Transverse colon (tissue), 4 donors: ENCODE results near the gene SLC38A3. TPM values are rescaled to one million over a fixed set of nuclear protein-coding genes. Genes with fewer than 3 reads are reported as not detected.

ENCODE experiments used
- DNase-seq: peaks from one replicate; pipeline ENCODE4 v3.0.0-alpha.2; 2019
- H3K27ac ChIP-seq, 4 donors: fragments of 200-600 bp; sonication (generic); 2 replicates each; pipeline ENCODE4 v1.5.1; 2016 to 2018; ENCODE audit warnings: inconsistent platforms in 4 of 4
- H3K27me3 ChIP-seq: fragments of 200-600 bp; sonication (generic); 2 replicates; pipeline ENCODE4 v1.5.1; 2017; ENCODE audit warnings: inconsistent platforms
- H3K36me3 ChIP-seq, 4 donors: fragments of 200-600 bp; sonication (generic); 2 replicates each; pipeline ENCODE4 v1.5.1; 2017 to 2019; ENCODE audit warnings: inconsistent platforms in 4 of 4
- H3K4me1 ChIP-seq, 4 donors: fragments of 200-600 bp; sonication (generic); 2 replicates each; pipeline ENCODE4 v1.5.1; 2017 to 2020; ENCODE audit warnings: inconsistent platforms in 4 of 4
- H3K4me3 ChIP-seq, 4 donors: fragments of 200-600 bp; sonication (generic); 1 replicate in 1 of 4; 2 replicates in 3 of 4; pipeline versions ENCODE4 v1.5.1 to v1.6.1; 2017 to 2019; ENCODE audit warnings: inconsistent platforms in 4 of 4
- H3K9me3 ChIP-seq, 2 donors: fragments of 200-600 bp; sonication (generic); 2 replicates each; pipeline ENCODE4 v1.5.1; 2017 to 2019; ENCODE audit warnings: inconsistent platforms in 2 of 2
- EP300 ChIP-seq: sonication (generic); formaldehyde crosslinking; IDR thresholded peaks from one replicate; pipeline ENCODE4 v1.6.1; 2017; ENCODE audit warnings: antibody characterized with exemption, low read depth
- POLR2A ChIP-seq: fragments of 450-650 bp; IDR thresholded peaks from one replicate; pipeline ENCODE4 v1.6.1; 2016; ENCODE audit warnings: antibody characterized with exemption, mild to moderate bottlenecking, moderate library complexity
- POLR2AphosphoS5 ChIP-seq, 3 donors: sonication (generic); formaldehyde crosslinking; IDR thresholded peaks; one replicate each; pipeline ENCODE4 v1.6.1; 2016; ENCODE audit warnings: antibody characterized with exemption in 3 of 3
- WGBS, 2 donors: methylation state at CpG; one replicate each; pipeline ENCODE4 v1.1.5; 2018; ENCODE audit warnings: low coverage in 1 of 2; 5-methylcytosine and 5-hydroxymethylcytosine counted together
- in situ Hi-C, 4 donors: fragments of 200-750 bp; cut with MboI; loops; one replicate each; pipeline versions ENCODE4 v1.15.0 to v1.15.1; 2017; ENCODE audit warnings: low sequenced_read_pairs in 3 of 4, low pct_ligation_motif_present in 1 of 4, low pct_unique_long_range_greater_than_20kb in 1 of 4
- intact Hi-C: fragments of 100-400 bp; cut with DNase I; formaldehyde crosslinking; loops from one replicate; pipeline ENCODE4 v1.15.1; 2023; ENCODE audit warnings: low total_unique reads
- total RNA-seq, 4 donors: library from RNA; depleted of rRNA; stranded (reverse); fragments of >200 nt; gene quantifications; one replicate each; pipeline ENCODE4 v1.1.0, GENCODE V29; 2016
- TF ChIP-seq, protein P1 (sequence below), 5 experiments: fragments of 200-600 bp in 3 of 5; fragments of 450-650 bp in 2 of 5; sonication (generic) in 3 of 5; IDR thresholded peaks; 1 replicate in 2 of 5; 2 replicates in 3 of 5; pipeline ENCODE4 v1.5.1; 2016 to 2017; ENCODE audit warnings: antibody characterized with exemption in 5 of 5, inconsistent platforms in 3 of 5, mild to moderate bottlenecking in 2 of 5, moderate library complexity in 1 of 5

SLC38A3 gene
- total RNA-seq, 4 donors from 2014 or later, result not detected

- H3K9me3 ChIP-seq, result no peaks in the 10 kb centered on the region
- no peak for TF ChIP-seq POLR2AphosphoS5 (IDR thresholded peaks at IDR 0.05)
- no peak for TF ChIP-seq POLR2A
- TF ChIP-seq EP300, result no peak
- TF ChIP-seq, protein P1, sequence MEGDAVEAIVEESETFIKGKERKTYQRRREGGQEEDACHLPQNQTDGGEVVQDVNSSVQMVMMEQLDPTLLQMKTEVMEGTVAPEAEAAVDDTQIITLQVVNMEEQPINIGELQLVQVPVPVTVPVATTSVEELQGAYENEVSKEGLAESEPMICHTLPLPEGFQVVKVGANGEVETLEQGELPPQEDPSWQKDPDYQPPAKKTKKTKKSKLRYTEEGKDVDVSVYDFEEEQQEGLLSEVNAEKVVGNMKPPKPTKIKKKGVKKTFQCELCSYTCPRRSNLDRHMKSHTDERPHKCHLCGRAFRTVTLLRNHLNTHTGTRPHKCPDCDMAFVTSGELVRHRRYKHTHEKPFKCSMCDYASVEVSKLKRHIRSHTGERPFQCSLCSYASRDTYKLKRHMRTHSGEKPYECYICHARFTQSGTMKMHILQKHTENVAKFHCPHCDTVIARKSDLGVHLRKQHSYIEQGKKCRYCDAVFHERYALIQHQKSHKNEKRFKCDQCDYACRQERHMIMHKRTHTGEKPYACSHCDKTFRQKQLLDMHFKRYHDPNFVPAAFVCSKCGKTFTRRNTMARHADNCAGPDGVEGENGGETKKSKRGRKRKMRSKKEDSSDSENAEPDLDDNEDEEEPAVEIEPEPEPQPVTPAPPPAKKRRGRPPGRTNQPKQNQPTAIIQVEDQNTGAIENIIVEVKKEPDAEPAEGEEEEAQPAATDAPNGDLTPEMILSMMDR (IDR thresholded peaks at IDR 0.05), result no peak
- peaks cover 0 to 12% (median 0%) of the 10 kb centered on the region in 4 donors for H3K36me3 ChIP-seq
- WGBS, 2 donors, result 74% methylated on average over 8 of the region's 8 CpGs; no CpG with 5 or more reads in 1 of the 2 donors
- H3K4me3 ChIP-seq, result no peak overlapping the region
- in situ Hi-C loops, result no loop called here
- DNase-seq, result no peak
- intact Hi-C loops, result no loop called here
- H3K27me3 ChIP-seq, result no peaks in the 10 kb centered on the region
- peaks cover 16 to 61% (median 26%) of the 10 kb centered on the region in 4 donors for H3K4me1 ChIP-seq
- no peak overlapping the region for H3K27ac ChIP-seq
Measured at GRCh38 chr3:50251220-50251619, 46.1 kb downstream of the SLC38A3 start.

DNA sequence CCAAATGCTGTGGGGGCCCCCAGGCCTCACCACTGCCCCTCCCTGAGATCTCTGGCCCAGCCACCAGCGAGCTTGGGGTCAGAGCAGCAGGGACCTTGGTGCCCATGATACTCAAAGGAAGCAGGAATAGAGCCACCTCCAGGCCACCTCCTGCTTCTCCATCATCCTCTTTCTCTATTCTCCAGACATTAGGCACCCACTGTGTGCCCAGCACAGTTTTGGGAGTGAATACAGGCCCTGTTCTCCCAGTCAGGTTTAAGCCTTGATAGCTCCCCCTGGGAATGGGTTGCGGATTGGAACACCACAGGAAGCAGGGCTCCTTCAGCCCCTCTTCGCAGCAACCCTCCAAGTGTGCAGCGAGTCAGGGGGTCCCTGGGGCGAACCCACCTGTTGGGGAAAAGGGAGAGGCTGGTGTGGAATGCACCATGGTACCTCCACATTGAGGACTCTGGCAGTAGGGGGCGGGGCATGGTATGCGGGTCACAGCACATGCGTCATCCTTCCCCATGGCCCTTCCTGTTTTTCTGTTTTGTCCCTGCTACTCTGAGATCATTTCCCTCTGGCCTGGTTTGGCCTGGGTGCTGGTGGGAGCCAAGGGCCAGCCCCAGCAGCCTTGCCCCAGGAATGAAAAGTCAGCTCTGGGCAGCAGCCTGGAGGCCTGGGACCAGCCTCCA is 49.6 kb downstream of the SLC38A3 start:
- H3K27ac ChIP-seq, result peak overlapping the region; percentile 44 to 76 (median 63)
- no peak for TF ChIP-seq POLR2AphosphoS5 (IDR thresholded peaks at IDR 0.05)
- TF ChIP-seq POLR2A, result no peak
- TF ChIP-seq, protein P1 (IDR thresholded peaks at IDR 0.05), result no peak
- TF ChIP-seq EP300, result no peak
- intact Hi-C loops (no loop called here), in situ Hi-C loops (no loop called here)
- H3K36me3 ChIP-seq, result peaks cover 0 to 16% (median 6%) of the 10 kb centered on the region in 4 donors
- WGBS, 2 donors, result 84% methylated on average over 8 of the region's 8 CpGs; no CpG with 5 or more reads in 1 of the 2 donors
- no peak for DNase-seq
- no peaks in the 10 kb centered on the region for H3K27me3 ChIP-seq
- peaks cover 2 to 35% (median 7%) of the 10 kb centered on the region in 4 donors for H3K4me1 ChIP-seq
- H3K9me3 ChIP-seq, result no peaks in the 10 kb centered on the region
- no peak overlapping the region for H3K4me3 ChIP-seq

DNA sequence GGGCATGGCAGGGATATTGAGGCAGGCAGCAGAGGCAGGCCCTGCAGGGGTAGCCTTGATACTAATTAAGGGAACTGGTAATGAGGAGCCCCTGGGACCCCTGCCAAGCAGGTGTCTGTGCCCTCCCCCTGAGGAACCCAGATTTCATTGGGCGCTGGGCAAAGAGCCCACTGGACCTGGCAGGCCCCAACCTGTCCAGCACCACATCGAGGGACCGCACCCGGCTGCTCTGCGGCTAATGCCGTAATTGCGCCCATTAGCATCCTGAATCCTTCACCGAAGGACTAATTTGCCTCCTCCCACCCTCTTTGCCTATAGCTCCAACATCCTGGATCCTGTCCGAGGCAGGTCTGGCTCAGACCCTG is 50.2 kb downstream of the SLC38A3 start:
- H3K4me3 ChIP-seq, result no peak overlapping the region
- TF ChIP-seq POLR2AphosphoS5 (IDR thresholded peaks at IDR 0.05), result no peak
- no peak for TF ChIP-seq POLR2A
- TF ChIP-seq EP300, result no peak
- TF ChIP-seq, protein P1 (IDR thresholded peaks at IDR 0.05), result no peak
- peaks cover 0 to 16% (median 6%) of the 10 kb centered on the region in 4 donors for H3K36me3 ChIP-seq
- no peaks in the 10 kb centered on the region for H3K27me3 ChIP-seq
- no peaks in the 10 kb centered on the region for H3K9me3 ChIP-seq
- intact Hi-C loops, result no loop called here
- in situ Hi-C loops, result no loop called here
- H3K4me1 ChIP-seq, result peaks cover 0 to 34% (median 11%) of the 10 kb centered on the region in 4 donors
- H3K27ac ChIP-seq, result peak overlapping the region; percentile 44 to 76 (median 60)
- DNase-seq, result no peak
- WGBS, 2 donors, result 95% methylated on average over 8 of the region's 9 CpGs; no CpG with 5 or more reads in 1 of the 2 donors

GRCh38 chr3:50256978-50257890 is 52.2 kb downstream of the SLC38A3 start:
- H3K27me3 ChIP-seq, result no peaks in the 10 kb centered on the region
- in situ Hi-C loops, result no loop called here
- no peak overlapping the region for H3K27ac ChIP-seq
- 90 to 93% methylated on average over 3 to 20 of the region's 20 CpGs for WGBS, 2 donors
- DNase-seq, result peak; percentile 64
- H3K4me1 ChIP-seq, result peaks cover 5 to 34% (median 16%) of the 10 kb centered on the region in 4 donors
- TF ChIP-seq EP300, result no peak
- TF ChIP-seq, protein P1 (IDR thresholded peaks at IDR 0.05), result peak; percentile 35 to 60 (median 46)
- H3K4me3 ChIP-seq, result no peak overlapping the region
- H3K36me3 ChIP-seq, result peaks cover 0 to 13% (median 6%) of the 10 kb centered on the region in 4 donors
- intact Hi-C loops, result no loop called here
- no peaks in the 10 kb centered on the region for H3K9me3 ChIP-seq
